Measurements from ENCODE around the gene ABHD5.

- TF ChIP-seq CTCF (IDR thresholded peaks at IDR 0.05; ENCODE audit: low read length) (no peak), EZH2phosphoT487 (IDR thresholded peaks at IDR 0.05; ENCODE audit: low read length) (no peak)
Measured at GRCh38 chr3:43718296-43718695, 27.6 kb downstream of the ABHD5 start.

Data from MM.1S (cell line).